ENCODE measurements around the gene LSR. TPM values are rescaled to one million over a fixed set of nuclear protein-coding genes. Genes with fewer than 3 reads are reported as not detected.

LSR gene
- total and polyA plus RNA-seq, 10 donors, result 10.9 to 30.2 (median 20.4) TPM

- 70 to 86% (median 79%) methylated on average over 10 to 17 of the region's 17 CpGs for WGBS, 5 donors
- H3K36me3 ChIP-seq, result no peaks in the 10 kb centered on the region
- intact Hi-C loops (cut with DNase I; ENCODE audit: low total_unique reads), result no loop called here
- DNase-seq, result no peak
- peaks cover 7 to 22% (median 17%) of the 10 kb centered on the region in 6 donors for H3K4me1 ChIP-seq
- H3K27me3 ChIP-seq (replicated peaks in 1 of 7), result peaks cover 0 to 17% (median 0%) of the 10 kb centered on the region in 7 donors
- H3K27ac ChIP-seq, result no peak overlapping the region
- no peaks in the 10 kb centered on the region for H3K9me3 ChIP-seq
- H3K4me3 ChIP-seq, result no peak overlapping the region
- no peak for TF ChIP-seq CTCF (IDR thresholded peaks at IDR 0.05 in 8 of 11, conservative IDR thresholded peaks at IDR 0.05 in 3 of 11)
Observed at GRCh38 chr19:35293808-35294207, 45.0 kb downstream of the LSR start.

- intact Hi-C loops (cut with DNase I; ENCODE audit: low total_unique reads), result no loop called here
- H3K9me3 ChIP-seq, result no peaks in the 10 kb centered on the region
- H3K4me1 ChIP-seq, result peaks cover 7 to 22% (median 17%) of the 10 kb centered on the region in 6 donors
- H3K27ac ChIP-seq, result no peak overlapping the region
- H3K36me3 ChIP-seq, result no peaks in the 10 kb centered on the region
- TF ChIP-seq CTCF (IDR thresholded peaks at IDR 0.05 in 8 of 11, conservative IDR thresholded peaks at IDR 0.05 in 3 of 11), result no peak
- TF ChIP-seq POLR2AphosphoS5 (IDR thresholded peaks at IDR 0.05), result no peak
- no peak for TF ChIP-seq POLR2A (IDR thresholded peaks at IDR 0.05)
- WGBS, 5 donors, result 58 to 83% (median 67%) methylated on average over 3 of the region's 3 CpGs
- peaks cover 0 to 18% (median 0%) of the 10 kb centered on the region in 7 donors for H3K27me3 ChIP-seq (replicated peaks in 1 of 7)
- DNase-seq, result no peak
- H3K4me3 ChIP-seq, result no peak overlapping the region
Observed at GRCh38 chr19:35294328-35294727, 45.5 kb downstream of the LSR start.

DNA sequence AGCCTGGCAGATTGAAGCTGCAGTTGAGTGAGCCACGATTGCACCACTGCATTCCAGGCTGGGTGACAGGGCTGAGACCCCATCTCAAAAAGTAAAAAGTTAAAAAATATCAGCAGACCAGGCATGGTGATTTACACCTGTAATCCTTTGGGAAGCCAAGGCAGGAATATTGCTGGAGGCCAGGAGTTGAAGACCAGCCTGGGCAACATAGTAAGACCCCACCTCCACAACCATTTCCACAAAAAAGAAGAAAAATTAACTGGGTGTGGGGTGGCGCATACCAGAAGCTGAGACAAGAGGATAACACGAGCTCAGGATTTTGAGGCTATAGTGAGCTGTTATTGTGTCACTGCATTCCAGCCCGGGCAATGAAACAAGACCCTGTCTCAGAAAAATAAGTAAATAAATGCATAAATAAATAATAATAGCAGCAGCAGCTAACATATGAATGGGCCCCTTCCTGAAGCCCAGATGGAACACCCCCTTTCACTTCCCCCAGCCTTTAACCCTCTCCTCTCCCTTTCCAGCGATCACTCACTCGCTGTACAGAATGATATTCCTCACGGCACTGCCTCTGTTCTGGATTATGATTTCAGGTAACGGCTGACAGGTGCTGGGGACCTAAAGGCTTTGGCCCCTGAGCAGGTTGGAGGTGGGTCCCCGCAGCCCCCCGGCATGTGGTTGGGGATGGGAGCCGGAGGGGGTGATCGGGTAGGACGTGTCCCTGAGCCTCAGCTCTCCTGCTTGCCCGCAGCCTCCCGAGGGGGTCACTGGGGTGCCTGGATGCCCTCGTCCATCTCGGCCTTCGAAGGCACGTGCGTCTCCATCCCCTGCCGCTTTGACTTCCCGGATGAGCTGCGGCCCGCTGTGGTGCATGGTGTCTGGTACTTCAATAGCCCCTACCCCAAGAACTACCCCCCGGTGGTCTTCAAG is 46.3 kb downstream of the LSR start:
- H3K27me3 ChIP-seq (replicated peaks in 1 of 7), result peaks cover 0 to 24% (median 0%) of the 10 kb centered on the region in 7 donors
- no peaks in the 10 kb centered on the region for H3K36me3 ChIP-seq
- WGBS, 5 donors, result 36 to 56% (median 44%) methylated on average over 14 to 25 of the region's 25 CpGs
- no peaks in the 10 kb centered on the region for H3K9me3 ChIP-seq
- H3K4me1 ChIP-seq, result peaks cover 7 to 22% (median 17%) of the 10 kb centered on the region in 6 donors
- no peak for DNase-seq
- intact Hi-C loops (cut with DNase I; ENCODE audit: low total_unique reads), result no loop called here
- H3K4me3 ChIP-seq, result peak overlapping the region in 1 of 8 donors; percentile 27
- no peak for TF ChIP-seq CTCF (IDR thresholded peaks at IDR 0.05 in 8 of 11, conservative IDR thresholded peaks at IDR 0.05 in 3 of 11)
- TF ChIP-seq POLR2AphosphoS5 (IDR thresholded peaks at IDR 0.05), result no peak
- TF ChIP-seq POLR2A (IDR thresholded peaks at IDR 0.05), result no peak
- H3K27ac ChIP-seq, result peak overlapping the region in 2 of 8 donors; percentile 33 to 41

- Histone ChIP-seq H3K9me3 (no peaks in the 10 kb centered on the region), H3K36me3 (no peaks in the 10 kb centered on the region), H3K27ac (peak overlapping the region in 5 of 8 donors; percentile 4 to 44 (median 38)), H3K27me3 (replicated peaks in 1 of 7) (peaks cover 0 to 30% (median 0%) of the 10 kb centered on the region in 7 donors), H3K4me3 (peak overlapping the region in 1 of 8 donors; percentile 27), H3K4me1 (peaks cover 7 to 22% (median 17%) of the 10 kb centered on the region in 6 donors)
- DNase-seq, result peak; percentile 91
- WGBS, 5 donors, result 18 to 29% (median 20%) methylated on average over 22 to 24 of the region's 24 CpGs
- intact Hi-C loops (cut with DNase I; ENCODE audit: low total_unique reads), result no loop called here
- TF ChIP-seq CTCF (IDR thresholded peaks at IDR 0.05 in 8 of 11, conservative IDR thresholded peaks at IDR 0.05 in 3 of 11) (no peak), POLR2AphosphoS5 (IDR thresholded peaks at IDR 0.05) (peak; percentile 40 to 75 (median 66))
Observed at GRCh38 chr19:35295792-35296462, 47.1 kb downstream of the LSR start.
